GM18868 (cell line): ENCODE data around the gene CDK16.

Experiments used
- ATAC-seq: cut with Tn5 transposase; IDR thresholded peaks from one replicate; pipeline ENCODE4 v1.9.1; 2021; ENCODE audit warnings: mild to moderate bottlenecking, moderate library complexity; ENCODE audit not compliant: unreplicated experiment

The CDK16 gene

DNA sequence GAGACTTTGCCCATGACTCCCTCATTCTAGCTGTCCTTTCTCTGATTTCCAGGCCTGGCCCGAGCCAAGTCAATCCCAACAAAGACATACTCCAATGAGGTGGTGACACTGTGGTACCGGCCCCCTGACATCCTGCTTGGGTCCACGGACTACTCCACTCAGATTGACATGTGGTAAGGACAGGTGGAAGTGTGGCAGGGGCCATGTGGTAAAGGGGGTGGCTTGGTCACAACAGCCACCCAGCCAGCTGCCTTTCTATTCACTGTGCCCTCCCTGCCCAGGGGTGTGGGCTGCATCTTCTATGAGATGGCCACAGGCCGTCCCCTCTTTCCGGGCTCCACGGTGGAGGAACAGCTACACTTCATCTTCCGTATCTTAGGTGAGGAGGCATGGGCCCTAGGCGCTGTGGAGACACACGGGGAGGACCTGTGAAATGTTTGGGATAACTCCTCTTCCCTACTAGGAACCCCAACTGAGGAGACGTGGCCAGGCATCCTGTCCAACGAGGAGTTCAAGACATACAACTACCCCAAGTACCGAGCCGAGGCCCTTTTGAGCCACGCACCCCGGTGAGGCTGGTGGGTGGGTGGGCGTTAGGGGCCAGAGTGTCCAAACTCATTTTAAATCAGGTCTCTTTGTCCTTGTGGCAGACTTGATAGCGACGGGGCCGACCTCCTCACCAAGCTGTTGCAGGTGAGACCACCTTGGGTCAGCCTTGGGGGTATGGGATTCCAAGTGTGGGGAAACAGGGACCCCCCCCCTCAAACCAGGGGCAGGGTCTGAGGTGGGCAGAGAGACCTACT, 8.3 kb downstream of the CDK16 start:
- ATAC-seq = no peak

DNA sequence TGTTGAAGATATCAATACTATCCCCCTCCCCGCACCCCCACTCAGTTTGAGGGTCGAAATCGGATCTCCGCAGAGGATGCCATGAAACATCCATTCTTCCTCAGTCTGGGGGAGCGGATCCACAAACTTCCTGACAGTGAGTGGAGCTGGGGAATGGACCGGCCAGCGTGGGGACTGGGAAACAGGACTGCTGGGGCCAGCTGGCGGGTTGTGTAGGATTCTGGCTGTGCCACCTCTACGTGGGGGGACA, 8.8 kb downstream of the CDK16 start:
- ATAC-seq = no peak

DNA sequence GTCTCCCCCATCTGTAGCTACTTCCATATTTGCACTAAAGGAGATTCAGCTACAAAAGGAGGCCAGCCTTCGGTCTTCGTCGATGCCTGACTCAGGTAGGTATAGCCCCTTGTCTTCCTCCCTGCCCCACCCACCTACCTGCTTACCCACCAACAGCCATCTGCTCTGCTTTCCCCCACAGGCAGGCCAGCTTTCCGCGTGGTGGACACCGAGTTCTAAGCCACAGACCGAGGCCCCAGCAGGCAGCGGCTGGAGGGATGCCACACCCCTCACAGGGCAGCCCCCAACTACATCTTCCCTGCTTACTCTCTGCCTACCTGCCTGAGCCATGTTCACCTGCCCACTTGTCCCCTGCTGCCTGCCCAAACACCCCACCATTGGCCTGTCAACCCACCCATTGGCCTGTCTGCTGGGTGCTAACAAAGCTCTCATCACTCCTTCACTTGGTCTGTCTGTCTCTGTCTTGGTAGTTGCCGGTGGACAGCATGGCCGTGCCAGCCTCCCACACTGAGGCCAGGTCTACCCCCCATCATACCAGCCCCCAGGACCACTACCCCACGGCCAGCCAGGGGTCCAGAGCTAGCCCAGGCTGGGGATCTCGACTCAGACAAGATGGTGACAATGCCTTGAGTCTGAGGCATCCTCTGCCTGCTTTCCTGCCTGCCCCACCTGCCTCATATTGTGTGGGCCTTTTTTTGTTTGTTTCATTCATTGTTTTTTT, 10.2 kb downstream of the CDK16 start:
- ATAC-seq = no peak

DNA sequence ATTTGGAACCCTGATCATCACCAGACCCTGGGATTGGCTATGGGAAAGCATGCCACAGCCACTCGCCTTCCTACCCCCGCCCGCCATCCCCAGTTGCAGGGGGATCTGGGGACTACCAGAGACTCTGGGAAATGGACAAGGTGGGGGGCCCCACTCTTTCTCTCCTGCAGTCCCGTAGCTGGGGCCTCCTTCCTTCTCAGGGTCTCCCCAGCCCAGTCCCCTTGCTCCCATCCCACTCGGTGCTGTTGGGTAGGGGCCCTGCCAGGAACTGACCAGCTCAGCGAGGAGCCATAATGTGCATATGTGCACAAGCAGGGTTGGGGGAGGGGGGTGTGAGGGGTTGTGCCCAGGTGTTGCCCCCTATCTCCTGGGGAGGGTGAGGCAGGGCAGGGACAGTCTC, 10.9 kb downstream of the CDK16 start:
- ATAC-seq = no peak

DNA sequence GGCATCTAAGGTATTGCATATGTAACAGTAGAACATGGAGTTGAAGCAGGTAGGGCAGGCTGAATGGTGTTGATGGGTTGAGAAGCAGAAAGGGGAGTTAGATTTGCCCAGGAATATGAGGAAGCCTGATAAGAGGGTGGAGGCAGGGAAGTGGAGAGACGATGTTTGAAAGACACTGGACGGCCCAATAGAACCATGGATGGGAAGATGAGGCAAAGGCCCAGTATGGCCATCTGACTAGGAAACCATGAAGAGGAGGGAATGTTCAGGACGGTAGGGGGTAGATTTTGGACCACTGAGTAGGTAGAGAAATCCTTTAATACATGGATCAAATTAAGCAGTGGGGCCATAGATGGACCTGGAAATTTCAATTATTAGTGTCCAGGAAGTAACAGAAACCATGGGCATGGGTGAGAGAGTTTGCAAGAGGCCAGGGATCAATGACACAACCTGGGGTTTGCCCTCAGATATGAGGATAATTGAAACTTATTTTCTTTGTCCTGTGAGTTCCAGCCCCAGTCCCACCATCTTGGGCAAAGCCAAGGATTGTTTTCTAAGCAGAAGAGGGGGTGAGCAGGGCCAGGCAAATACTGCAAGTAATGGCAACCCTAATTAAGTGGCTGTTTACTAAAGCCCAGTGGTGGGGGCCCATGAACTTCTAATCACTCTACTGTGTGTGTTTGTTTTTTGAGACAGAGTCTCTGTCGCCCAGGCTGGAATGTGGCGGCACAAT, 11.8 kb downstream of the CDK16 start:
- ATAC-seq = no peak

DNA sequence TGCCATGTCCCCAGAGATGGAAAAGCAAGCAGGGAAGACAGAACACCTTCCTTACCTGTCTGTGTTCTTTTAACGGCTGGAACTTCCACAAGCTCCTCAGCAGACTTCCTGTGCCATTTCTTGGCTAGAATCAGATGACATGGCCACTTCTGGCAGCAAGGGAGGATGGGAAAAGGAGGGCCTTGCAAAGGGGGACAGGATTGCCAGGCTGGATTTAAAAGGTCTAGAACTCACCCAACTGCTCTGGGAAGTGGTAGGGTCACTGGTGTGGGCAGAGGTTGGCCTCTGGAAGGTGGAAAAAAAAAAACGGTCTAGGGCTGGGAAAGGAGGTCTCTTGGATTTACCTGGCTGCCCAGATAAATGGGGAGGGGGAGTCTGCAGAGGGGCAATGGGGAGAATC, 12.7 kb downstream of the CDK16 start:
- no peak for ATAC-seq

DNA sequence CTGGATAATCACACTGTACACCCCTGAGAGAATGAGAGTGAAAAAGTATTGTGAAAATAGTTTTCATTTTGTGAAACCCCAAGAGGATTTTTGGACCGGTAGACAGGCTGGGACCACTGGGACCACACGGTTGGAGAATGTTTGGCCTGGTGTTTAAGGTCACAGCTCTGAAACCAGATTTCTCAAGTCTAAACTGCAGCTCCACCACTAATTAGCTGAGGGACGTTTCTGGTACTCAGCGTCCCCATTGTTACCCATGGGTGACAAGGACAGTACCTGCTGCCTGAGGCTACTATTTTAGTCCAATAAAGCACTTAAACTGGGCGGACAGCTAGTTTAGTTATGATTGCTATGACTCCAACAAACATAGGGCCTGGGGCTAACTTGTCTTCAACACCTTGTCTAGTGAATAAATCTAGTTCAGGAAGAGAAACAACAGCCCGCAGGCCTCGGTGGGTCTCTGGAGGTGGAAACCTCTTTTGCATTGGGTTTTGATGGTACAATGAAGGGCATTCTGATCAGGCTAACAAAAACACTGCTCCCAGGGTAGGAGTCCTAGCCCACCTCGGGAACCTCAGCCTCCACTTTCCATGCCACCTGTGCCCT, 13.8 kb downstream of the CDK16 start:
- no peak for ATAC-seq

DNA sequence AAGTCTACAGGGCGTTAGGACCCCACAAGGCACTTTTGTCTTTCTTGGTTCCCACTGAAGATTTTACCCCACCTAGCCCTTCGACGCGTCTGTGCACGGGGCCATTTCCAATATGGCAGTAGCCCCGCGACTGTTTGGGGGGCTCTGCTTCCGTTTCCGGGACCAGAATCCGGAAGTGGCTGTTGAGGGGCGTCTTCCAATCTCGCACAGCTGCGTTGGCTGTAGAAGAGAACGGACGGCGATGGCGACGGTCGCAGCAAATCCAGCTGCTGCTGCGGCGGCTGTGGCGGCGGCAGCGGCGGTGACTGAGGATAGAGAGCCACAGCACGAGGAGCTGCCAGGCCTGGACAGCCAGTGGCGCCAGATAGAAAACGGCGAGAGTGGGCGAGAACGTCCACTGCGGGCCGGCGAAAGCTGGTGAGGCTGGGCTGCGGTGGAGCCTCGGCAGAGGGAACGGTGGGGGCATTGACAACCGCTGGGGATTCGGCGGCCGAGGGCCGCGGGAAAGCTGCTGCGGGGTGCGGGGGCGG, 14.4 kb downstream of the CDK16 start, which contains the start of gene USP11:
TSS of gene USP11 (plus strand) at position 207 of the 530 bp plus-strand sequence. CDS start at position 242, 35 bp downstream.
- peak; percentile 33 for ATAC-seq

DNA sequence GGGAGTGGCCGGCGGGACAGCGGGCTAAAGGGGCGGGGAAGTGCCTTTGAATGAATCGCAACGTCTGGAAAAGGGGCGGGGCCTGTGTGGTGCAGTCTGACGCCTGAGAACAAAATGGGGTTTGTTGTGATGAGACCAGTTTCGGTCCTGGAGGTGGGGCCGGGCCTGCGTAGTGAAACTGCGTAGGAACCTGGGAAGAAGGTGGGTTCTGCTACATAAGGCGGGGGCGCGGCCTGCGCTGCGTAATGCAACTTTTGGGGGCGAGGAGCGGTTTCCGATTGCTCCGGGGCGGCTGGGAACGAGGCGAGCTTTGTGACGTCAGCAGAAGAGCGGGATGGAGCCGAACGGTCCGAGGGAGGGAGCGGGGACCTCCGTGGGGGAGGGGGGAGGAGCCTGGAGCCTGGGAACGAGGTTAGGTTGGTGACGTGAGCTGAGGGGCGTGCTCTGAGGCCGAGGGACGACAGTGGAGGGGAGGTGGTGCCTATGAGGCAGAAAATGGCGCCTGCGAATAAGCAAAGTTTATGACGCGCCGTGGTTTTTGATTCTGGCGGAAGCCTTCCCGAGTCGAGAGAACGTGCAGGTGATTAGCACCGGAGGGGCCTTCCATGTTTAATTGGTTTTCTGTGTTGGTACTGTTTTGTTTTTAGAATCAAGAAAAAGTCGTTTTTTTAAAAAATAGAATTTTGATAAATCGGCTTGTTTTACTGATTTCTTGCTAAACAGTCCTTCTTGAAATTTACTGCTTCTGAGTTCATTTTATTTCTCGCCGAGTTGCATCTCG, 15.0 kb downstream of the CDK16 start:
- ATAC-seq = peak; percentile 83

DNA sequence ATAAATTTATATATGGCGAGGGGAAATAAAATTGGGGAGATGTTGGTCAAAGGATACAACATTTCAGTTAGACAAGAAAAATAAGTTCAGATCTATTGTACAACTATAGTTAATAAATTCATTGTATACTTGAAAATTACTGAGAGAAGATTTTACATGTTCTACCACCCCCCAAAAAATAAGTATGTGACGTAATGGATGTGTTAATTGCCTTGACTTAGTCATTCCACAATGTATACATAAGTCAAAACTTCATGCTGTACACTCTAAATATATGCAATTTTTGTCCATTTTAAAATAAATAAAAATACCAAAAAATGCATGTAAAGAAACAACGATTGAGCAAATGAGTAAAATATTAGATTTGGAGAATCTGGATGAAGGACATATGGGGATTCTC, 16.1 kb downstream of the CDK16 start:
- ATAC-seq = no peak

DNA sequence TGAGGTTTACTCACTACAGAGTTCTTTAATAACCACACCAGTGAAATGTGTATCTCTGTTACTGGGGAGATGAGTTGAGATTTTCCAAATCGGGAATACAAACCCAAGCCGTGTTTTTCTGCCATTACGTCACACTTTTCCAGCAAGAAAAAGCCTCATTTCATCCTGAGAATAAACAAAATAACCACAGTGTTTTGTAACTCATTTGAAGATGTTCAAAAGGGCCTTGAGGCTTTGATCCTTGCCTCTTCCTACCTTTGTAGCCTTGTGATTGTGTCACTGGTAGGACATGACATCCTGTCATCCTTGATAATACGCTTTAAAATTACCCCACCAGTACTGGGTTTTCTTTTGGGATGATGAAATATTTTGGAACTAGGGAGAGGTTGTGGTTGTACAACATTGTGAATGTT, 17.2 kb downstream of the CDK16 start:
- no peak for ATAC-seq

DNA sequence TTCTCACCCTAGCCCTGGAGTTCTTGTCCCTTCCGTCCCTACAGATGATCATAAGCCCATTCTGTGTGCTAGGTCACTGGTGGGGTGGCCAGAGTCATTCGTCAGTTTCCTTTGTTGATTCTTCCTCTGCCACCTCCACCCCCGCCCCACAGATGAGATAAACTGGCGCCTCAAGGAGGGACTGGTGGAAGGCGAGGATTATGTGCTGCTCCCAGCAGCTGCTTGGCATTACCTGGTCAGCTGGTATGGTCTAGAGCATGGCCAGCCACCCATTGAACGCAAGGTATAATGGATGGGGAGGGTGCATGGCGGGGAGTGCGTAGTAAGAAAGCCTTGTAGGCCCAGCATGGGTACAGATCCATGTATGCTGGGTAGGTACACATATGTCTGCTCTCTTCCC, 20.7 kb downstream of the CDK16 start:
- no peak for ATAC-seq

DNA sequence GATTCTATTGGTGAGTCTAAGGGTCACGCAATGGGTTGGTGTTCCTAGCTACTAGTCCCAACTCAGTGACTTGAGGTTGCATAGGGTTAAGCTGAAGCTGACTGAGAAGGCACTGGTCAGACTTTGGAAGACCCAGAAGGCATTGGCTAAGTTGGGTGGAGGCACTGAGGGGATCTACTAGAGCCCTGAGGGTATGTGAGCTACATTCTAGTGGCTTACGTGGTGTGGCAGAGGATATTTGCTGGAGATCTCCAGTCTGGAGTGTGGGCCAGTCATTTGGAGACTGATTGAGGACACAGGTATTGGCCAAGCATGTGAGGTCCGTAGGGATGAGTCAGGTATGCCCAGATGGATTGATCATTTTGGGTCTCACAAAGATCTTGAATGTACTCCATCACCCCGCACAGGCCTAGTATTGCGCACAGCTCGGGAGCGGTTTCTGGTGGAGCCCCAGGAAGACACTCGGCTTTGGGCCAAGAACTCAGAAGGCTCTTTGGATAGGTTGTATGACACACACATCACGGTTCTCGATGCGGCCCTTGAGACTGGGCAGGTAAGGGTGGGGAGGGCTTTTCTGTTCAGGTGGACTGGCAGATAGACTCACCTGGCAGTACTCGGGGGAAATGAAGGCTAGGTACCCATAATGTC, 21.5 kb downstream of the CDK16 start:
- ATAC-seq = no peak

DNA sequence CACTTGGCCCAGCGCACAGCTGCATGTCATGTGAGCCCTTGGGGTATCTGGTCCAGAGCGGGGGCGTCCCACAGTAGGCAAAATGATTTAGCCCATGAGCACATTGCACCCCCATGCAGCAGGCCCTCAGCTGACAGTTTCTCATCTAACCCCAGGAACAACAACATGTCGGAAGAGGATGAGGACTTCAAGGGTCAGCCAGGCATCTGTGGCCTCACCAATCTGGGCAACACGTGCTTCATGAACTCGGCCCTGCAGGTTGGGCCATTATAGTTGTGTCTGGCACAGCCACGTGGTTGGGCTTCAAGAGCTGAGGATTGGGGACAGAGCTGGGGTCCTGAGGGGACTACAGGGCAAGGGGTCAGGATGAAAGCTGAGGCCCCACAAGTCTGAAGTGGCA, 22.1 kb downstream of the CDK16 start:
- ATAC-seq = no peak

DNA sequence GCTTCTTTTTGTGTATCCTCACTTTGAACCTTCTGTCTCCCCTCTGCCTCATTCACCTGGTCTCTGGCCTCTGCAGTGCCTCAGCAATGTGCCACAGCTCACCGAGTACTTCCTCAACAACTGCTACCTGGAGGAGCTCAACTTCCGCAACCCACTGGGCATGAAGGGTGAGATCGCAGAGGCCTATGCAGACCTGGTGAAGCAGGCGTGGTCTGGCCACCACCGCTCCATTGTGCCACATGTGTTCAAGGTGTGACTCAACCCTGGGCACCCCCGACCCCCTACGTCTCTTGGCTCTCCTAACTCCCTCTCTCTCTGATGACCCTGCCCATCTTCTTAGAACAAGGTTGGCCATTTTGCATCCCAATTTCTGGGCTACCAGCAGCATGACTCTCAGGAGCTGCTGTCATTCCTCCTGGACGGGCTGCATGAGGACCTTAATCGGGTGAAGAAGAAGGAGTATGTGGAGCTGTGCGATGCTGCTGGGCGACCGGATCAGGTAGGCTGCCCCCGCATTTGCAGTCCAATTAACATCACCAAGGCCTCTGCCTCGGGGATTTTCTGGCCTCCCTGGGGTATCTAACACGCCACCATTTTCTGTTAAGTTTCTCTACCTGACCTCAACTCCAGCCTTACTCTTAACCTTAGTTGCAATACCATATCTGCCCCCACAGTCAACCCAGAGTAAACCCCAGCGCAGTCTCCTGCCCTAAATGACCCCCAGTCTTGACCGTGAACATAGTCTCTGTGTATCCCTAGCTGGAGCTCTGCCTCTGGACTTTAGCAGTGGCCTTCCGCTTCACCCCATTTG, 22.9 kb downstream of the CDK16 start:
- no peak for ATAC-seq

DNA sequence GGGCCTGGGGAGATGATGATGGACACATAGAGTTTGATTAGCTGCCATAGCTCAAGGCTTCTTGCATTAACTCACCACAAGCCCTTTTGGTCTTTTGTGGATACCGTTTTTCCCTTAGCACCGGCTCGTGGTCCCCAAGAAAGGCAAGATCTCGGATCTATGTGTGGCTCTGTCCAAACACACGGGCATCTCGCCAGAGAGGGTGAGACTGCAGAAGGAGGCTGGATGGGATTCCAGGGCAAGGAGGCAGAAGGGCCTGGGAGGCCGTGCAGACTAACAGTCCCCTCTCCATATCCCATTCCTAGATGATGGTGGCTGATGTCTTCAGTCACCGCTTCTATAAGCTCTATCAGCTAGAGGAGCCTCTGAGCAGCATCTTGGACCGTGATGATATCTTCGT, 23.8 kb downstream of the CDK16 start:
- ATAC-seq = no peak

DNA sequence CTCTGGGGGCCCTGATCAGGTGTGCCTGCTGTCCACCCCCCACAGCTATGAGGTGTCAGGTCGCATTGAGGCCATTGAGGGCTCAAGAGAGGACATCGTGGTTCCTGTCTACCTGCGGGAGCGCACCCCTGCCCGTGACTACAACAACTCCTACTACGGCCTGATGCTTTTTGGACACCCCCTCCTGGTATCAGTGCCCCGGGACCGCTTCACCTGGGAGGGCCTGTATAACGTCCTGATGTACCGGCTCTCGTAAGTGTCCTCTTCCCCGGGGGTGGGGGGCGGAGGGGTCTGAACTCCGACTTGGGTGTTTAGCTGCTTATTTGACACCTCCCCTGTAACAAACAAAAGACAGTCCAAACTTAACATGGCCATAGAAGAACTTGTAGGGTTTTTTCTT, 24.9 kb downstream of the CDK16 start:
- ATAC-seq = no peak

DNA sequence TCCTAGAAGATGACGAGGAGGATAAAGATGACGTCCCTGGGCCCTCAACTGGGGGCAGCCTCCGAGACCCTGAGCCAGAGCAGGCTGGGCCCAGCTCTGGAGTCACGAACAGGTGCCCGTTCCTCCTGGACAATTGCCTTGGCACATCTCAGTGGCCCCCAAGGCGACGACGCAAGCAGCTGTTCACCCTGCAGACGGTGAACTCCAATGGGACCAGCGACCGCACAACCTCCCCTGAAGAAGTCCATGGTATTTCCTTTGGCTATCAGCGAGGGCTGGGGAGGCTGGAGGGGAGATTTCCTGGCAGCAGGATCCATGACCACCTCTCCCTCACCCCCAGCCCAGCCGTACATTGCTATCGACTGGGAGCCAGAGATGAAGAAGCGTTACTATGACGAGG, 26.2 kb downstream of the CDK16 start:
- ATAC-seq = no peak

DNA sequence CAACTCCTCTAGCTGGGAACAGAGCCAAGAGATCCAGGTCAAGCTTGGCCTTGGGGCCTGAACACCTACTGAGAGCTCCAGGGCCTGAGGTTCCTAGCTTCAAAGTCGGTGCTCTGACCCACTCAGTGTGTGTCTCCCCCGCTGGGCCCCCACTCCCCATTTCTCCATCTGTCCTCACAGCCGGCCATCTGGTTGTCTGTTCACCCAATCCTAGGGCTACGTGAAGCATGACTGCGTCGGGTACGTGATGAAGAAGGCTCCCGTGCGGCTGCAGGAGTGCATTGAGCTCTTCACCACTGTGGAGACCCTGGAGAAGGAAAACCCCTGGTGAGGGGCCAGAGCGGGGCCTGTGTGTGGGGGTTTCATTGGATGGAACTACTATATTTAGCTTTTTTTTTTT, 26.7 kb downstream of the CDK16 start:
- no peak for ATAC-seq
